HG02973 (cell line): Measurements from ENCODE around the gene DCAF11.

Experiments
- ATAC-seq: cut with Tn5 transposase; IDR thresholded peaks from one replicate; pipeline ENCODE4 v1.9.1; 2021; ENCODE audit warnings: moderate library complexity; ENCODE audit not compliant: unreplicated experiment

DCAF11 gene

GRCh38 chr14:24116128-24116814 lies 1.7 kb downstream of the DCAF11 start:
- ATAC-seq: no peak

DNA sequence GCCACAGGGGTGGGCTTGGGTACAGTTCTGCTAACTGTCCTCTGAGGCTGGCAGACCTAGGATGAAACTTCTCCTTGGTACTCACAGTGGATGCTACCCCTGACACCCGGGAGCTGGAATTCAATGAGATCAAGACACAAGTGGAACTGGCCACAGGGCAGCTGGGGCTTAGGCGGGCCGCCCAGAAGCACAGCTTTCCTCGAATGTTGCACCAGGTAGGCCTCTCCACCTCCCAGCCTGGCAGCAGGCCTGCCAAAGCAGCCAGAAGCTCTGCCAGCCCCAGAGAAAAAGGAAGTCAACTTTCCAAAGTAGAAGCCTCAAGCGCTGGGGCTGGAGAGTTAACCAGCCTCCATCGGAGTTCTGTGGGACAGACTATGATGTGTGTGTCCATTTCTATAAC lies 2.6 kb downstream of the DCAF11 start:
- ATAC-seq: no peak

DNA sequence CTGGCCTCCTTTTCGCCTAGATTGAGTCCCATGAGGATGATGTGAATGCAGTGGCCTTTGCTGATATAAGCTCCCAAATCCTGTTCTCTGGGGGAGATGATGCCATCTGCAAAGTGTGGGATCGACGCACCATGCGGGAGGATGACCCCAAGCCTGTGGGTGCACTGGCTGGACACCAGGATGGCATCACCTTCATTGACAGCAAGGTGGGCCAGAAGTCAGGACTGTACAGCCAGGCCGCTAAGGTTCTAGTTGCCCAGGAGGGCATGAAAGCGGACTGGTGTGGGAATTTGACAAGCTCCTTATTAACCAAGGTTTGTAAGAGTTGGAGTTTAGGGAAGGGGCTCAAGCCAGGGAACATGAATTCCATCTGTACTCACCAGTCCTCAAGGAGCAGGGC lies 5.1 kb downstream of the DCAF11 start:
- no peak for ATAC-seq

GRCh38 chr14:24121210-24121609 lies 6.6 kb downstream of the DCAF11 start:
- no peak for ATAC-seq

GRCh38 chr14:24122416-24122815 lies 7.8 kb downstream of the DCAF11 start:
- ATAC-seq: no peak

GRCh38 chr14:24122898-24123297 lies 8.3 kb downstream of the DCAF11 start:
- no peak for ATAC-seq

GRCh38 chr14:24123424-24124417 lies 9.1 kb downstream of the DCAF11 start:
- peak; percentile 54 for ATAC-seq

DNA sequence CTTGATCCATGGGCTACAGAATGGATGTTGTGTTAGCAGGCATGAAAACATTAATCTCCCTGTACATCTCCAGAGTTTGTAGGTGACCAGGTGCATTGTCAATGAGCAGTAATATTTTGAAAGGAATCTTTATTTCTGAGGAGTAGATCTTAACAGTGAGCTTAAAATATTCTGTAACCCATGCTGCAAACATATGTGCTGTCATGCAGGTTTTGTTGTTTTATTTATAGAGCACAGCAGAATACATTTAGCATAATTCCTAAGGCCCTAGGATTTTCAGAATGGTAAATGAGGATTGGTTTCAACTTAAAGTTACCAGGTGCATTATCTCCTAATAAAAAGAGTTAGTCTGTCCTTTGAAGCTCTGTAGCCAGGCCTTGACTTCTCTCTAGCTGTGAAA lies 12.4 kb downstream of the DCAF11 start:
- no peak for ATAC-seq

DNA sequence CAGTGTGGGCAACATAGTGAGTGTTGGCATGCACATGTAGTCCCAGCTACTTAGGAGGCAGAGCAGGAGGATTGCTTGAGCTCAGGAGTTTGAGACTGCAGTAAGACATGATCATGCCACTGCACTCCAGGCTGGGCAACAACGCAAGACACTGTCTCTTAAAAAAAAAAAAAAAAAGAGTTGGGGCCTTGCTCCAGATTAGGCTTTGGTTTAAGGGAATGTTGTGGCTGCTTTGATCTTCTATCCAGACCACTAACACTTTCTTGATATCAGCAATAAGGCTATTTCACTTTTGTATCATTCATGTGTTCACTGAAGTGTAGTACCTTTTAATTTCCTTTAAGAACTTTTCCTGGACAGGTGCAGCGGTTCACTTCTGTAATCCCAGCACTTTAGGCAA lies 13.1 kb downstream of the DCAF11 start:
- no peak for ATAC-seq

DNA sequence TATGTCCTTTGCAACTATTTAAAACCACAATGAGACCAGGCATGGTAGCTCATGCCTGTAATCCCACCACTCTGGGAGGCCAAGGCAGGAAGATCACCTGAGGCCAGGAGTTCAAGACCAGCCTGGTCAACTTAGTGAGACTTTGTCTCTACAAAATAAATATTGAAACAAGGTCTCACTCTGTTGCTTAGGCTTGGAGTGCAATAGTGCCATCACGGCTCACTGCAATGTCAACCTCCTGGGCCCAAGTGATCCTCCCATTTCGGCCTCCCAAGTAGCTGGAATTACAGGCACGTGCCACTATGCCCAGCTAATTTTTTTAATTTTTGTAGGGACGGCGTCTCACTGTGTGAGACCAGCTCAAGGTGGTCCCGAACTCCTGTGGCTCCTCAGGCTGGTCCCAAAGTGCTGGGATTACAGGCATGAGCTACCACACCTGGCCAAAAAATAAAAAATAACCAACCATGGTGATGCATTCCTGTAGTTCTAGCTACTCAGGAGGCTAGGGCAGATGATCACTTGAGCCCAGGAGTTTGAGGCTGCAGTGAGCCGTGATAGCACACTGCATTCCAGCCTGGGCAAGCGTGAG lies 14.9 kb downstream of the DCAF11 start:
- ATAC-seq: no peak

- no peak for ATAC-seq
These were observed 15.8 kb downstream of the DCAF11 start, which contains the start of gene FITM1 for GRCh38 chr14:24130380-24130716. Gene FITM1, plus strand, starts transcription at chr14:24130659. Its CDS starts 905 bp downstream, at chr14:24131564.

DNA sequence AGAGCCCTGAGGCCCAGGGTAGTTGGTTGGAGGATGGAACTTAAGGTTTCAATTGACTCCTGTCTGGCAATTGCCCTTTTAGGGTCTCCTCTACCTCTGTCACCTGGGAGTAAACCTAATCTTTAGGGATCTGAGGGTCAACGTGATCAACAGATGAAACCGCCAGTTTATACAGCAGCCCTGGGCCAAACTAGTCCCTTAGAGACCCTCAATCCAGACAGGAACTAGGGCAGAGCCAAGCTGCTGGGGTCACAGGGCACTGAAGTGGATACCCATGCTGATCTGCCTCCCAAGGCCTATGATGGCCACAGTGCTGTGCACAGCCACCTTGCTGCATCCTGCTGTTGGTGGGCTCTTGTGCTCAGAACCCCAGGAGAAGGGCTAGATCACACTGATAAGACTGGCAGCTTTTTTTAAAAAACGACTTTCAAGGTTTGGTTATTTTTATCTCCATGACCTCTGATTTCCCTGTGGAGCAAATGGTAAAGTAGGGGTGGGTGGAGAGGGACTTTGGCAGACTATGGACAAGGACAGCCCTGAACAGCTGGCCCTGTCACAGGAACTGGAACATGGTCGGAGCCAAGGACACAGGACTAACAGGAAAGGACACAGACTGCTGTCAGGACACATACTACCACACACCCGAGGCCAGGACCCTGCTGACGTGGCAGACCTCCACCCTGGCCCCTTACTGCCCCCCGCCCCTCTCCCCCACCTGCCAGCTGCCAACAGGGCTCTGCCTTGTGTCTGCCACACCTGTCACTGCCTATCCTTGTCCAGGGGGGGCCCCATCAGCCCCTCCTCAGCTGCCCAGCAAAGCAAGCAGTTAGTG lies 16.4 kb downstream of the DCAF11 start:
- ATAC-seq: no peak

GRCh38 chr14:24131549-24131966 lies 17.0 kb downstream of the DCAF11 start:
- no peak for ATAC-seq

GRCh38 chr14:24132061-24132685 lies 17.6 kb downstream of the DCAF11 start:
- ATAC-seq: no peak

- ATAC-seq: no peak
These were observed 18.4 kb downstream of the DCAF11 start for GRCh38 chr14:24132976-24133375.

GRCh38 chr14:24133735-24134134 lies 19.2 kb downstream of the DCAF11 start:
- ATAC-seq: no peak

DNA sequence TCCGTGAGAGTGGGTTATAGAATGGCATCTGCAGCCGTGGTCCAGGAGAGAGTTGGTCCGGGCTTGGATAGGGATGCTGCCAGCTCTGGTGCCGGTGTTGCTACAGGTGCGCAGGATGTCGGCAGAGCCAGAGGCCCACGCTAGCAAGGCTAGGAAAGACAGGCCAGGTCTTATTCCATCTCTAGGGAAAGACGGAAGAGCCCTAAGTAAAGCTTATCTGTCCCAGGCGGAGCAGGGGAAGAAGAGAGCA lies 20.9 kb downstream of the DCAF11 start:
- ATAC-seq: peak; percentile 7

- peak; percentile 86 for ATAC-seq
These were observed 21.5 kb downstream of the DCAF11 start, which contains the start of gene PSME1 for GRCh38 chr14:24135834-24136683. Gene PSME1, plus strand, starts transcription at chr14:24136194. Its CDS starts 69 bp downstream, at chr14:24136263.

DNA sequence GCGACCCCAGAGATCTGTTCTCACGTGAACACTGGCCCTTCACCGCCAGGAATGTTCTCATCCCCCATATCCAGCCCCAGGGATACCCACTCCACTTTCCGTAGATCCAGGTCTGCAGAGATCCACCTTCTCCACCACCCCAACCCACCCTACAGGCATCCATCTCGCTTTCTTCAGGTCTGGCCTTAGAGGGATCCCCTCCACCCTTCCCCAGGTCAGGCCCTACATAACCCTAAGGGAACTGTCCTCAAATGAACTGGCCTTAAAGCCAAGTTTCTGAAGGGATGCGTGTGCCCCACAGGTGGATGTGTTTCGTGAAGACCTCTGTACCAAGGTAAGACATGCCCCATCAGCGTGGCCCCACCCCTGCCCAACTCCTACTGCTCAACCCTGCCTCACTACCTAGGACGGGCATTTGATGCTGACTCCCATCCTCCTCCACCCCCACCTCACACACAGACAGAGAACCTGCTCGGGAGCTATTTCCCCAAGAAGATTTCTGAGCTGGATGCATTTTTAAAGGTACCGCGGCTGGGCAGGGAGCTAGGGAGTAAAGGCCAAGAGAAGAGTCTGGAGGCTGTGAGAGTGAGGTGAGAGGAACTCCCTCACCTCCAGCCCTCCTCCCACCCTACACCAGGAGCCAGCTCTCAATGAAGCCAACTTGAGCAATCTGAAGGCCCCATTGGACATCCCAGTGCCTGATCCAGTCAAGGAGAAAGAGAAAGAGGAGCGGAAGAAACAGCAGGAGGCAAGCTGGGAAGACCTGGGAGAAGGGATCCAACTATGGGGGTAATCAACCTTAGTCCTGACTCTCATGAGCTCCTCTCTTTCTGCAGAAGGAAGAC lies 22.3 kb downstream of the DCAF11 start:
- no peak for ATAC-seq
